ENCODE measurements around the gene ANKFN1.

Gene ANKFN1

GRCh38 chr17:56449176-56449575 is 295.9 kb downstream of the ANKFN1 start:
- TF ChIP-seq CTCF (IDR thresholded peaks at IDR 0.05): no peak
- H3K4me2 ChIP-seq (ENCODE audit: low read length): no peak overlapping the region
- no peak overlapping the region for H3K4me3 ChIP-seq (ENCODE audit: low read depth, low read length)
- no peaks in the 10 kb centered on the region for H3K79me2 ChIP-seq
- no peaks in the 10 kb centered on the region for H3K36me3 ChIP-seq (ENCODE audit: control insufficient read depth, insufficient read depth, low read length)
- H2AFZ ChIP-seq: no peak overlapping the region
- no peak overlapping the region for H3K27ac ChIP-seq
- H3K27me3 ChIP-seq (ENCODE audit: control insufficient read depth, insufficient read depth, low read length): no peaks in the 10 kb centered on the region
- H3K4me1 ChIP-seq: no peaks in the 10 kb centered on the region
- H3K9me3 ChIP-seq (ENCODE audit: control insufficient read depth, low read length): no peaks in the 10 kb centered on the region
- no peak overlapping the region for H3K9ac ChIP-seq

- TF ChIP-seq CTCF (IDR thresholded peaks at IDR 0.05): no peak
- H3K27me3 ChIP-seq (ENCODE audit: control insufficient read depth, insufficient read depth, low read length): no peaks in the 10 kb centered on the region
- H3K27ac ChIP-seq: no peak overlapping the region
- H3K4me2 ChIP-seq (ENCODE audit: low read length): no peak overlapping the region
- no peak overlapping the region for H2AFZ ChIP-seq
- H3K36me3 ChIP-seq (ENCODE audit: control insufficient read depth, insufficient read depth, low read length): no peaks in the 10 kb centered on the region
- no peak overlapping the region for H3K4me3 ChIP-seq (ENCODE audit: low read depth, low read length)
- H3K9me3 ChIP-seq (ENCODE audit: control insufficient read depth, low read length): no peaks in the 10 kb centered on the region
- no peaks in the 10 kb centered on the region for H3K4me1 ChIP-seq
- H3K79me2 ChIP-seq: no peaks in the 10 kb centered on the region
- H3K9ac ChIP-seq: no peak overlapping the region
These were observed 298.4 kb downstream of the ANKFN1 start for GRCh38 chr17:56451629-56452028.

- H3K9ac ChIP-seq: no peak overlapping the region
- H3K36me3 ChIP-seq (ENCODE audit: control insufficient read depth, insufficient read depth, low read length): no peaks in the 10 kb centered on the region
- H3K4me2 ChIP-seq (ENCODE audit: low read length): no peak overlapping the region
- no peaks in the 10 kb centered on the region for H3K27me3 ChIP-seq (ENCODE audit: control insufficient read depth, insufficient read depth, low read length)
- no peak overlapping the region for H3K27ac ChIP-seq
- H2AFZ ChIP-seq: no peak overlapping the region
- no peaks in the 10 kb centered on the region for H3K4me1 ChIP-seq
- H3K9me3 ChIP-seq (ENCODE audit: control insufficient read depth, low read length): no peaks in the 10 kb centered on the region
- TF ChIP-seq CTCF (IDR thresholded peaks at IDR 0.05): no peak
- H3K79me2 ChIP-seq: no peaks in the 10 kb centered on the region
- no peak overlapping the region for H3K4me3 ChIP-seq (ENCODE audit: low read depth, low read length)
These were observed 299.2 kb downstream of the ANKFN1 start for GRCh38 chr17:56452461-56452860.

- no peaks in the 10 kb centered on the region for H3K27me3 ChIP-seq (ENCODE audit: control insufficient read depth, insufficient read depth, low read length)
- no peaks in the 10 kb centered on the region for H3K79me2 ChIP-seq
- TF ChIP-seq CTCF (IDR thresholded peaks at IDR 0.05): no peak
- no peaks in the 10 kb centered on the region for H3K4me1 ChIP-seq
- H3K9ac ChIP-seq: no peak overlapping the region
- H2AFZ ChIP-seq: no peak overlapping the region
- H3K4me3 ChIP-seq (ENCODE audit: low read depth, low read length): no peak overlapping the region
- H3K27ac ChIP-seq: no peak overlapping the region
- no peaks in the 10 kb centered on the region for H3K36me3 ChIP-seq (ENCODE audit: control insufficient read depth, insufficient read depth, low read length)
- H3K4me2 ChIP-seq (ENCODE audit: low read length): no peak overlapping the region
- H3K9me3 ChIP-seq (ENCODE audit: control insufficient read depth, low read length): no peaks in the 10 kb centered on the region
These were observed 304.2 kb downstream of the ANKFN1 start for GRCh38 chr17:56457501-56457900.

GRCh38 chr17:56465886-56466285 is 312.6 kb downstream of the ANKFN1 start:
- H3K27ac ChIP-seq: no peak overlapping the region
- no peak overlapping the region for H3K9ac ChIP-seq
- no peaks in the 10 kb centered on the region for H3K9me3 ChIP-seq (ENCODE audit: control insufficient read depth, low read length)
- H3K36me3 ChIP-seq (ENCODE audit: control insufficient read depth, insufficient read depth, low read length): no peaks in the 10 kb centered on the region
- no peak for TF ChIP-seq CTCF (IDR thresholded peaks at IDR 0.05)
- H3K27me3 ChIP-seq (ENCODE audit: control insufficient read depth, insufficient read depth, low read length): no peaks in the 10 kb centered on the region
- no peaks in the 10 kb centered on the region for H3K79me2 ChIP-seq
- H3K4me3 ChIP-seq (ENCODE audit: low read depth, low read length): no peak overlapping the region
- no peak overlapping the region for H2AFZ ChIP-seq
- H3K4me1 ChIP-seq: no peaks in the 10 kb centered on the region
- H3K4me2 ChIP-seq (ENCODE audit: low read length): no peak overlapping the region

Data from parathyroid adenoma (tissue), 2 donors.